DND-41 (cell line): ENCODE data around the gene ZNF384.

ENCODE experiments used
- ATAC-seq: fragments of 200-7000 bp; cut with Tn5 transposase; 3 replicates; pipeline ENCODE4 v1.9.1; 2021; ENCODE audit warnings: low read depth; ENCODE audit not compliant: insufficient read depth
- DNase-seq: peaks from one replicate; pipeline ENCODE4 v3.0.0-alpha.2; 2020
- H2AFZ ChIP-seq: 2 replicates; pipeline ENCODE4 v1.6.0; 2012; ENCODE audit warnings: low read depth, low read length
- H3K27ac ChIP-seq: 2 replicates; pipeline ENCODE4 v1.5.1; 2012; ENCODE audit warnings: low read length, inconsistent platforms
- H3K27me3 ChIP-seq: fragments of 200-600 bp; sonication (generic); 2 replicates; pipeline ENCODE4 v1.6.0; 2012; ENCODE audit warnings: low read length, mild to moderate bottlenecking, inconsistent platforms; ENCODE audit not compliant: insufficient read depth, poor library complexity
- H3K36me3 ChIP-seq: 2 replicates; pipeline ENCODE4 v1.5.1; 2012; ENCODE audit warnings: low read length, inconsistent platforms; ENCODE audit not compliant: insufficient read depth
- H3K4me1 ChIP-seq: 2 replicates; pipeline ENCODE4 v1.5.1; 2012; ENCODE audit warnings: mild to moderate bottlenecking, low read length; ENCODE audit not compliant: insufficient read depth
- H3K4me2 ChIP-seq: 2 replicates; pipeline ENCODE4 v1.6.0; 2012; ENCODE audit warnings: mild to moderate bottlenecking, moderate library complexity, low read length, inconsistent platforms; ENCODE audit not compliant: insufficient read depth
- H3K4me3 ChIP-seq, 2 experiments: fragments of 200-600 bp in 1 of 2; shearing (Covaris generic) in 1 of 2; 2 replicates each; pipeline ENCODE4 v1.5.1; 2012 to 2016; ENCODE audit warnings: inconsistent platforms in 2 of 2, low read length in 2 of 2, mild to moderate bottlenecking in 2 of 2, low read depth in 1 of 2, moderate library complexity in 1 of 2
- H3K79me2 ChIP-seq: 2 replicates; pipeline ENCODE4 v1.6.0; 2012; ENCODE audit warnings: low read length, inconsistent platforms; ENCODE audit not compliant: insufficient read depth
- H3K9ac ChIP-seq: 2 replicates; pipeline ENCODE4 v1.6.0; 2012; ENCODE audit warnings: low read depth, mild to moderate bottlenecking, inconsistent platforms, low read length, moderate library complexity
- H3K9me3 ChIP-seq: 2 replicates; pipeline ENCODE4 v1.5.1; 2012; ENCODE audit warnings: low read length, moderate library complexity, mild to moderate bottlenecking, inconsistent platforms; ENCODE audit not compliant: insufficient read depth, severe bottlenecking
- H4K20me1 ChIP-seq: 2 replicates; pipeline ENCODE4 v1.6.0; 2012; ENCODE audit warnings: low read length; ENCODE audit not compliant: insufficient read depth
- EZH2 ChIP-seq: IDR thresholded peaks from 3 replicates; pipeline ENCODE4 v1.6.1; 2012; ENCODE audit warnings: borderline replicate concordance, low read depth, mild to moderate bottlenecking, moderate library complexity, low read length, inconsistent platforms; ENCODE audit not compliant: severe bottlenecking
- TF ChIP-seq, protein P1 (sequence below): IDR thresholded peaks from 2 replicates; pipeline ENCODE4 v1.5.1; 2012; ENCODE audit warnings: borderline replicate concordance, low read length, moderate library complexity, mild to moderate bottlenecking; ENCODE audit not compliant: poor library complexity, severe bottlenecking; ENCODE audit errors: extremely low read depth

ZNF384 gene

DNA sequence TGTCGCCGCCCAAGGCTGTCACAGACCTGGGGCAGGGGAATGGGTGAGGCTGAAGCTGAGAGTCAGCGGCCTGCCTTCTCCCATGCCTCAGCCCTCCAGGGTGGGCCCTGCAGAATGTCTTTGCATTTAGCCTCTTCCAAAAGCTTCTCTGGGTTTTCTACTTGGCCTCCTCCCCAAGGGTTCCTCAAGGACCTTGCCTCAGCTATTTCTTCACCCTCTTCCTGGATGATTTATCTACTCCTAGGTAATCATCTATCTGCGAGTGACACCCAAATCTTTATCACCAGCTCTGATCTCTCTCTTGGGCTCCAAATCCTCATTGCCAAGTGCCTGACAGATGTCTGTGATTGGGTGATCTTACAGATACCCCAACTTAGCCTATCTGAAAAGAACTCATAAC lies 48.7 kb downstream of the ZNF384 start:
- peaks cover 10% of the 10 kb centered on the region for H3K4me1 ChIP-seq
- ATAC-seq = no peak
- H2AFZ ChIP-seq = no peak overlapping the region
- no peak overlapping the region for H3K27ac ChIP-seq
- no peaks in the 10 kb centered on the region for H3K36me3 ChIP-seq
- H3K4me2 ChIP-seq = no peak overlapping the region
- H4K20me1 ChIP-seq = peaks cover 3% of the 10 kb centered on the region; the same call in 1 of the 2 replicates
- H3K79me2 ChIP-seq = no peaks in the 10 kb centered on the region
- H3K9ac ChIP-seq = no peak overlapping the region
- H3K4me3 ChIP-seq = no peak overlapping the region
- no peaks in the 10 kb centered on the region for H3K27me3 ChIP-seq
- no peak for TF ChIP-seq EZH2
- TF ChIP-seq, protein P1, sequence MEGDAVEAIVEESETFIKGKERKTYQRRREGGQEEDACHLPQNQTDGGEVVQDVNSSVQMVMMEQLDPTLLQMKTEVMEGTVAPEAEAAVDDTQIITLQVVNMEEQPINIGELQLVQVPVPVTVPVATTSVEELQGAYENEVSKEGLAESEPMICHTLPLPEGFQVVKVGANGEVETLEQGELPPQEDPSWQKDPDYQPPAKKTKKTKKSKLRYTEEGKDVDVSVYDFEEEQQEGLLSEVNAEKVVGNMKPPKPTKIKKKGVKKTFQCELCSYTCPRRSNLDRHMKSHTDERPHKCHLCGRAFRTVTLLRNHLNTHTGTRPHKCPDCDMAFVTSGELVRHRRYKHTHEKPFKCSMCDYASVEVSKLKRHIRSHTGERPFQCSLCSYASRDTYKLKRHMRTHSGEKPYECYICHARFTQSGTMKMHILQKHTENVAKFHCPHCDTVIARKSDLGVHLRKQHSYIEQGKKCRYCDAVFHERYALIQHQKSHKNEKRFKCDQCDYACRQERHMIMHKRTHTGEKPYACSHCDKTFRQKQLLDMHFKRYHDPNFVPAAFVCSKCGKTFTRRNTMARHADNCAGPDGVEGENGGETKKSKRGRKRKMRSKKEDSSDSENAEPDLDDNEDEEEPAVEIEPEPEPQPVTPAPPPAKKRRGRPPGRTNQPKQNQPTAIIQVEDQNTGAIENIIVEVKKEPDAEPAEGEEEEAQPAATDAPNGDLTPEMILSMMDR = no peak
- no peak for DNase-seq
- H3K9me3 ChIP-seq = no peaks in the 10 kb centered on the region

DNA sequence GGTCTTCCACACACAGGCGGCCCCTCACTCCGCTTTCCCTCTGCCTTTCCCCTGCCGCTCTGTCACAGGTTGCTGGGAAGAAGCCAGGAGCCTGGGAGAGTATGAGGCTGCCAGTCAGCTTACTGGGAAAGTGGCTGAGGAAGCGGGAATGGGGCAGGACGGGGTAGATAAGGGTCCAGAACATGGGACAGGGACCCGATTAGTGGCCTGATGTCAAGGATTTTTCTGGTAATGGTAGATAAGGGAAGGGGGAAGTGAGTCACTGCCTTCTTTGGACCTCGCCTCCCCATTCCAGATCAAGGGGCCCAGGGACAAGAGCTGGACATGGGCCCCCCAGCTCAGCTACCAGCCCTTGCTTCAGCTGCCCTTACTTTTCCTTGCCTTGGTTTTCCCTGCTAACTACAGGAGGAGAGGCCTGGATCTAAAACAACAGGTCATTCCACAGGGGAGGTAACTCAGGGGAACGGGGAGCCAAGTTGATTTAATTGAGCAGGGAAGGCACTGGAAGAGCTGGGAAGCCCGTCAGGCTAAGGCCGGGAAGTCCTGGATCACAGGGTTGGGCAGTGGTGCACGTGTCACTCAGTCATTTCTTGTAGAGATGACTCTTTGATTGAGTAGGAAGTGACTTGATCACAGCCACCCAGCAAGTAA lies 49.9 kb downstream of the ZNF384 start:
- H3K79me2 ChIP-seq = no peaks in the 10 kb centered on the region
- no peak overlapping the region for H3K27ac ChIP-seq
- peaks cover 17% of the 10 kb centered on the region for H3K4me1 ChIP-seq
- no peak overlapping the region for H3K9ac ChIP-seq
- H3K27me3 ChIP-seq = no peaks in the 10 kb centered on the region
- DNase-seq = no peak
- peaks cover 3% of the 10 kb centered on the region; the same call in 1 of the 2 replicates for H4K20me1 ChIP-seq
- no peak for ATAC-seq
- H3K36me3 ChIP-seq = no peaks in the 10 kb centered on the region
- no peak for TF ChIP-seq EZH2
- TF ChIP-seq, protein P1 = no peak
- no peak overlapping the region for H3K4me3 ChIP-seq
- no peak overlapping the region for H3K4me2 ChIP-seq
- no peak overlapping the region for H2AFZ ChIP-seq
- H3K9me3 ChIP-seq = no peaks in the 10 kb centered on the region

DNA sequence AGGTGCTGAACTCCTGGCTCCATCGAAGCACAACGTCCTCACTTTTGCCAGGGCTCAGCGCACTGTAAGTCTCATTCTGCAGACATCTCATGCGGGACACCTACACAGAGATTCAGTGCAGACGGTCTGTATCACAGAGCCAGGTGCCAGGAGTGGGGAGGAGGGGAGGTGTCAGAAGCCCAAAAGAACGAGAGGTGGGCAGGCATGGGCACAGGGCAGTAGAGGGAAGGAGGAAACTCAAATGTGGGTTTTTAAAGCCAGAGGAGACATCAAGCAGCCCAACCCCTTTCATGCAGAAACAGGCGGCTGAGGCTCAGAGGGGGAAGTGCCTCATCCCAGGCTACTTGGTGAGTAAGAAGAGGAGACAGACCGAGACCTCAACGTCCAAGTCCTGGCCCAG lies 50.9 kb downstream of the ZNF384 start:
- no peak overlapping the region for H3K4me2 ChIP-seq
- no peak overlapping the region for H3K27ac ChIP-seq
- no peaks in the 10 kb centered on the region for H3K79me2 ChIP-seq
- H3K9me3 ChIP-seq = no peaks in the 10 kb centered on the region
- no peaks in the 10 kb centered on the region for H3K27me3 ChIP-seq
- H3K9ac ChIP-seq = no peak overlapping the region
- H3K4me3 ChIP-seq = no peak overlapping the region
- no peak overlapping the region for H2AFZ ChIP-seq
- DNase-seq = no peak
- no peak for ATAC-seq
- peaks cover 17% of the 10 kb centered on the region for H3K4me1 ChIP-seq
- TF ChIP-seq EZH2 = no peak
- TF ChIP-seq, protein P1 = no peak
- no peaks in the 10 kb centered on the region for H3K36me3 ChIP-seq
- H4K20me1 ChIP-seq = peaks cover 3% of the 10 kb centered on the region; the same call in 1 of the 2 replicates
